Ishikawa (cell line): ENCODE data around the gene TRANK1.

Experiments
- CEBPB ChIP-seq: IDR thresholded peaks from 2 replicates; pipeline ENCODE4 v1.6.1; 2012
- CREB1 ChIP-seq: IDR thresholded peaks from 2 replicates; pipeline ENCODE4 v1.6.1; 2012; ENCODE audit warnings: low read depth
- EGR1 ChIP-seq: IDR thresholded peaks from 2 replicates; pipeline ENCODE4 v1.6.1; 2012
- EP300 ChIP-seq: IDR thresholded peaks from 2 replicates; pipeline ENCODE4 v1.6.1; 2012; ENCODE audit warnings: borderline replicate concordance
- FOXM1 ChIP-seq: IDR thresholded peaks from 2 replicates; pipeline ENCODE4 v1.6.1; 2012; ENCODE audit warnings: low read depth, borderline replicate concordance
- NFIC ChIP-seq: IDR thresholded peaks from 2 replicates; pipeline ENCODE4 v1.6.1; 2012
- RAD21 ChIP-seq: IDR thresholded peaks from 2 replicates; pipeline ENCODE4 v1.6.1; 2012; ENCODE audit warnings: low read depth
- TAF1 ChIP-seq: IDR thresholded peaks from 2 replicates; pipeline ENCODE4 v1.6.1; 2012; ENCODE audit warnings: low read depth, mild to moderate bottlenecking
- TCF12 ChIP-seq: IDR thresholded peaks from 2 replicates; pipeline ENCODE4 v1.6.1; 2012; ENCODE audit warnings: low read depth
- TEAD4 ChIP-seq: IDR thresholded peaks from 2 replicates; pipeline ENCODE4 v1.6.1; 2012
- YY1 ChIP-seq: IDR thresholded peaks from 2 replicates; pipeline ENCODE4 v1.6.1; 2012; ENCODE audit warnings: low read depth
- ZBTB7A ChIP-seq: IDR thresholded peaks from 2 replicates; pipeline ENCODE4 v1.6.1; 2012; ENCODE audit warnings: low read depth
- TF ChIP-seq, protein P1 (sequence below): IDR thresholded peaks from 2 replicates; pipeline ENCODE4 v1.6.1; 2012
- TF ChIP-seq, protein P2 (sequence below): IDR thresholded peaks from 2 replicates; pipeline ENCODE4 v1.6.1; 2012; ENCODE audit warnings: low read depth, mild to moderate bottlenecking
- TF ChIP-seq, protein P3 (sequence below): IDR thresholded peaks from 2 replicates; pipeline ENCODE4 v1.6.1; 2012

TRANK1 gene

DNA sequence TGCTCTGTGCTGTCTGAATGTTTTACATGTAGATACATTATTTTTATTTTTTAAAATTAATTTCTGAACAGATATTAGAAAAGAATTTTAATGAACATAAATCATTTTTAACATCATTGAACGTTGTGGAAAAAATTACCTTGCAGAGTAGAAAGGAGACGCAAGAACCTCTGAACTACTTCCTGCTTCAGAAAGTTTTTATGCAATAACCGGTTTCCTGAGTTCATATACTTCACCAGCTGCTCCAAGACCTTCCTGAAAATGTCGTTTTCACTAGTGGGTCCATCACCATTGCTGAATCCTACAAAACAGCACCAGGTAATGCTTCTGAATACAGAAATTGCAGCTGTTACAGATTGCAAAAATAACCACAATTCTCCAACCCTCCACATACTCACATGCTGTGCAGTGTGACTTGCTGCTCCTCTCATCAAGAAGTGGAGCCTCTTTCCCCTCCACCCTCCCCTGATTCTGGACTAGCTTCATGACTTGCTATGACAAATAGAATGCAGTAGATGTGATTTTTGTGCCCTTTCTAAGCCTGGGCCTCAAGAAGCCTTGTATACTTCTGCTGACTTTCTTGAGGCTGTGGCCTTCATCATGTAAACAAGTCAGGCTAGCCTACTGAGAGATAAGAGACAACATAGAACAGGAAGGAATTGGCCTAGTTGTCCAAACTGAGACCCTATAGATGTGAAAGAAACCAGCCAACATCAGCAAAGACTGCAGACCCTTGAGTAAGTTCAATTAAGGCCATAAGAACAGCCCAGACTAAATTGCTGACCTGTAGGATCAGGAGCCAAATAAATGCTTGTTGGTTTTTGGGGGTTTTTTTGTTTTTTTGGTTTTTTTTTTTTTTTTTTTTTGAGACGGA, 80.4 kb downstream of the TRANK1 start:
- TF ChIP-seq, protein P1, sequence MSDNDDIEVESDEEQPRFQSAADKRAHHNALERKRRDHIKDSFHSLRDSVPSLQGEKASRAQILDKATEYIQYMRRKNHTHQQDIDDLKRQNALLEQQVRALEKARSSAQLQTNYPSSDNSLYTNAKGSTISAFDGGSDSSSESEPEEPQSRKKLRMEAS, result no peak

DNA sequence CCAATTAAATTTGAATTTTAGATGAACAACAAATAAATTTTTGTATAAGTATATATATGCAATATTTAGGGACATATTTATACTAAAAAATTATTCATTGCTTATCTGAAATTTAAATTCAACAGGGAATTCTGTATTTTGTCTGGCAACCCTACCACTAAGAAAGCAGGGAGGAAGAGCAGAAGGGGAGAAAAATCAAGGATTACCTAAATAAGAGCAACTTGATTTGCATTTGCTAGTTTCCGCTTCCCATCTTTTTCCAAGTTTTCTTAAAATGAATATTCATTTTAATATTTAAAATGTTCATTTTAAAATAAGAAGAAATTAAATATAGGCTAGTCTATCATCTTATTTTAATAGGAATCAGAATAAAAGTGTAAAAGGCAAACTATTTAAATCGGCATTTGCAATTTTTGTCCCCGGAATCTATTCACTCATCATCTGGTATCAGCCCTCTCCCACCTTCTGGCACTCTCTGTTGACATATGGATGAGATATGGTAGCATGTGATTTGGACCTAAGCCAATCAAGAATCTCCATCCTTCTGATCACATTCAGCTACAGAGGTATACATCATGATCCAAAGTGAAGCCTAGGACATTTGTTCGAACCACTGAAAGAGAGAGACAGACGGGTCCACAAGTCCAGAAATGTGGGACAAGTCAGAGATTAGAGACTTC, 82.6 kb downstream of the TRANK1 start:
- TF ChIP-seq ZBTB7A (no peak), YY1 (no peak), EGR1 (no peak), CREB1 (no peak), FOXM1 (no peak), NFIC (no peak), EP300 (no peak), TAF1 (no peak), TEAD4 (no peak), RAD21 (no peak), TCF12 (no peak), CEBPB (no peak)
- TF ChIP-seq, protein P2, sequence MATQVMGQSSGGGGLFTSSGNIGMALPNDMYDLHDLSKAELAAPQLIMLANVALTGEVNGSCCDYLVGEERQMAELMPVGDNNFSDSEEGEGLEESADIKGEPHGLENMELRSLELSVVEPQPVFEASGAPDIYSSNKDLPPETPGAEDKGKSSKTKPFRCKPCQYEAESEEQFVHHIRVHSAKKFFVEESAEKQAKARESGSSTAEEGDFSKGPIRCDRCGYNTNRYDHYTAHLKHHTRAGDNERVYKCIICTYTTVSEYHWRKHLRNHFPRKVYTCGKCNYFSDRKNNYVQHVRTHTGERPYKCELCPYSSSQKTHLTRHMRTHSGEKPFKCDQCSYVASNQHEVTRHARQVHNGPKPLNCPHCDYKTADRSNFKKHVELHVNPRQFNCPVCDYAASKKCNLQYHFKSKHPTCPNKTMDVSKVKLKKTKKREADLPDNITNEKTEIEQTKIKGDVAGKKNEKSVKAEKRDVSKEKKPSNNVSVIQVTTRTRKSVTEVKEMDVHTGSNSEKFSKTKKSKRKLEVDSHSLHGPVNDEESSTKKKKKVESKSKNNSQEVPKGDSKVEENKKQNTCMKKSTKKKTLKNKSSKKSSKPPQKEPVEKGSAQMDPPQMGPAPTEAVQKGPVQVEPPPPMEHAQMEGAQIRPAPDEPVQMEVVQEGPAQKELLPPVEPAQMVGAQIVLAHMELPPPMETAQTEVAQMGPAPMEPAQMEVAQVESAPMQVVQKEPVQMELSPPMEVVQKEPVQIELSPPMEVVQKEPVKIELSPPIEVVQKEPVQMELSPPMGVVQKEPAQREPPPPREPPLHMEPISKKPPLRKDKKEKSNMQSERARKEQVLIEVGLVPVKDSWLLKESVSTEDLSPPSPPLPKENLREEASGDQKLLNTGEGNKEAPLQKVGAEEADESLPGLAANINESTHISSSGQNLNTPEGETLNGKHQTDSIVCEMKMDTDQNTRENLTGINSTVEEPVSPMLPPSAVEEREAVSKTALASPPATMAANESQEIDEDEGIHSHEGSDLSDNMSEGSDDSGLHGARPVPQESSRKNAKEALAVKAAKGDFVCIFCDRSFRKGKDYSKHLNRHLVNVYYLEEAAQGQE, result no peak
- TF ChIP-seq, protein P3, sequence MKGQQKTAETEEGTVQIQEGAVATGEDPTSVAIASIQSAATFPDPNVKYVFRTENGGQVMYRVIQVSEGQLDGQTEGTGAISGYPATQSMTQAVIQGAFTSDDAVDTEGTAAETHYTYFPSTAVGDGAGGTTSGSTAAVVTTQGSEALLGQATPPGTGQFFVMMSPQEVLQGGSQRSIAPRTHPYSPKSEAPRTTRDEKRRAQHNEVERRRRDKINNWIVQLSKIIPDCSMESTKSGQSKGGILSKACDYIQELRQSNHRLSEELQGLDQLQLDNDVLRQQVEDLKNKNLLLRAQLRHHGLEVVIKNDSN, result no peak
- TF ChIP-seq, protein P1, result no peak

DNA sequence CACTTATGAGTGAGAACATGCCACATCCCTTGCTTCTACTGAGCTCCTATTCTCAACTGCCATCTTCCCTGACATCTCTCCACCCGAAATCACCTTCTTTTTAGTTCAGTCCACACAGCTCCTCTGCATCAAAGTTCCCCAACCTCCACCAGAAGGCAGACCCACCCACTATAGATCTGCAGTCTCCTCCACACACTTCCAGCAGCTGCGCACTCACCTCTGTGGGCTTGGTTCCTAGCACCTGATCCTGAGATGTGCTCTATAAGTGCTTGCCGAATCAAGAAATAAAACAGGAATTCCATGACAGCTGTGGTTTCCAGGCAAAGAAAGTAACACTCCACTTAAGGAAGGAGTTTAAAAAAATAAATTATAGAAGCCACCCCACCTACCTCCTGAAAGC, 85.4 kb downstream of the TRANK1 start:
- TF ChIP-seq ZBTB7A (no peak), EGR1 (no peak), TEAD4 (no peak), CREB1 (no peak), NFIC (no peak), CEBPB (no peak), FOXM1 (no peak)
- TF ChIP-seq, protein P1, result no peak
- TF ChIP-seq, protein P2, result no peak

DNA sequence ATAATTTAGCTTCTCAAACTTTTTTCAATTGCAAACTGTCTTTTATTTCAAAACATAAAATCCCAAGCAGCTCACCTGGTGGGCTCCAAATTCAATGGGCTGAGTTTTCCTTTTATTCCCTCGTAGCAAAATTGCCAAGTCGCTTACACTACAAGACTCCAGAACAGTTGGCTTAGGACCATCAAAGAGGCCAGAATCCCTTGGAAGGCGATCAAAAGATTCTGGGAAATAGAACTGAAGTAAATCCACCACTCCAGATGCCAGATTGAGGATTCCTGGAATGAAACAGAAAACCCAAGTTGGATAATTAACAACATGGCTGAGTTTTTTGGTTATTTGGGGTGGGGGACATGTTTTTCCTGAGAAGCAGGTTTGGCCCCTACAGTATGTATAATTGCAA, 92.8 kb downstream of the TRANK1 start:
- TF ChIP-seq TAF1 (no peak), RAD21 (no peak), EP300 (no peak), CEBPB (no peak), YY1 (no peak), CREB1 (no peak), EGR1 (no peak), ZBTB7A (no peak), TCF12 (no peak), FOXM1 (no peak), TEAD4 (no peak), NFIC (no peak)
- TF ChIP-seq, protein P1, result no peak
- TF ChIP-seq, protein P3, result no peak
- TF ChIP-seq, protein P2, result no peak
